Measurements from ENCODE around the gene FOXQ1.

DNA sequence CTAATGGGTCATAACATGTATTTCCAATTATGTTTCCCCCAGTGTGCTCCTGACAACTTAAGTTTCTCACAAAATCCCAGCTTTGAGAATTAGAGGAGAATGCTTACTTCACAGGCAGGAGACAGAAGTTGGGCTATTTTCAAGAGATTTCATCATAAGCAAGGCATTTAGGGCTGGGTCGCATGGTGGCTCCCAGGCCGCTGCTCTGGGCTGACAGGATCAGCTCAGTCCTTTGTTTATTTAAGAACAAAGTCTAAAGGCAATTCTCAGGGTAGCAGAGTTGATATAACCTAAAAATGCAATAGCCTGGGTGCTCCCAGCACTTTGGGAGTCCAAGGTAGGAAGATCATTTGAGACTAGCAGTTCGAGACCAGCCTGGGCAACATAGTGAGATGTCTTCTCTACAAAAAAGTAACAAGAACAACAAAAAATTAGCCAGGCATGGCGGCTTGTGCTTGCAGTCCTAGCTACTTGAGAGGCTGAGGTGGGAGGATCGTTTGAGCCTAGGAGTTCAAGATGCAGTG is 10.9 kb downstream of the FOXQ1 start:
- TF ChIP-seq, protein P1, sequence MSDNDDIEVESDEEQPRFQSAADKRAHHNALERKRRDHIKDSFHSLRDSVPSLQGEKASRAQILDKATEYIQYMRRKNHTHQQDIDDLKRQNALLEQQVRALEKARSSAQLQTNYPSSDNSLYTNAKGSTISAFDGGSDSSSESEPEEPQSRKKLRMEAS (IDR thresholded peaks at IDR 0.05; ENCODE audit: insufficient read depth, insufficient read length), result no peak
- TF ChIP-seq, protein P2, sequence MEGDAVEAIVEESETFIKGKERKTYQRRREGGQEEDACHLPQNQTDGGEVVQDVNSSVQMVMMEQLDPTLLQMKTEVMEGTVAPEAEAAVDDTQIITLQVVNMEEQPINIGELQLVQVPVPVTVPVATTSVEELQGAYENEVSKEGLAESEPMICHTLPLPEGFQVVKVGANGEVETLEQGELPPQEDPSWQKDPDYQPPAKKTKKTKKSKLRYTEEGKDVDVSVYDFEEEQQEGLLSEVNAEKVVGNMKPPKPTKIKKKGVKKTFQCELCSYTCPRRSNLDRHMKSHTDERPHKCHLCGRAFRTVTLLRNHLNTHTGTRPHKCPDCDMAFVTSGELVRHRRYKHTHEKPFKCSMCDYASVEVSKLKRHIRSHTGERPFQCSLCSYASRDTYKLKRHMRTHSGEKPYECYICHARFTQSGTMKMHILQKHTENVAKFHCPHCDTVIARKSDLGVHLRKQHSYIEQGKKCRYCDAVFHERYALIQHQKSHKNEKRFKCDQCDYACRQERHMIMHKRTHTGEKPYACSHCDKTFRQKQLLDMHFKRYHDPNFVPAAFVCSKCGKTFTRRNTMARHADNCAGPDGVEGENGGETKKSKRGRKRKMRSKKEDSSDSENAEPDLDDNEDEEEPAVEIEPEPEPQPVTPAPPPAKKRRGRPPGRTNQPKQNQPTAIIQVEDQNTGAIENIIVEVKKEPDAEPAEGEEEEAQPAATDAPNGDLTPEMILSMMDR (IDR thresholded peaks at IDR 0.05; ENCODE audit: extremely low read depth in 1 of 2, insufficient read depth in 1 of 2, low read depth in 1 of 2, low read length in 2 of 2), result no peak
- TF ChIP-seq EZH2 (IDR thresholded peaks at IDR 0.05; ENCODE audit: borderline replicate concordance, low read depth, low read length, severe bottlenecking), result no peak

All from endothelial cell of umbilical vein (primary cell).